Activated naive CD4-positive, alpha-beta T cell treated with anti-CD3 and anti-CD28 coated beads for 36 hours (primary cell): ENCODE data around the gene CAPN11. TPM values are rescaled to one million over a fixed set of nuclear protein-coding genes. Genes with fewer than 3 reads are reported as not detected.
A peak's percentile ranks its signal among the peaks of the same experiment; 100 is the strongest.

Experiments used
- CTCF ChIA-PET: fragments of 350-600 bp; sonication (Branson Sonifier 250); formaldehyde crosslinking; loops from one replicate; lab custom pipeline; 2021; ENCODE audit warnings: antibody characterized with exemption; lab: Charles Lee
- DNase-seq: peaks from one replicate; pipeline ENCODE4 v3.0.0-alpha.2; 2020
- H3K27ac Mint-ChIP-seq: one replicate; pipeline ENCODE4 v1.8.0; 2021; ENCODE audit warnings: mild to moderate bottlenecking, mixed read lengths
- H3K27me3 Mint-ChIP-seq: one replicate; pipeline ENCODE4 v1.8.0; 2021; ENCODE audit warnings: low read depth, mixed read lengths
- H3K36me3 Mint-ChIP-seq: one replicate; pipeline ENCODE4 v1.8.0; 2021; ENCODE audit warnings: low read depth, mixed read lengths
- H3K4me1 Mint-ChIP-seq: one replicate; pipeline ENCODE4 v1.8.0; 2021; ENCODE audit warnings: low read depth, mixed read lengths
- H3K4me3 Mint-ChIP-seq: one replicate; pipeline ENCODE4 v1.8.0; 2021; ENCODE audit warnings: mild to moderate bottlenecking, moderate library complexity, mixed read lengths
- H3K9me3 Mint-ChIP-seq: one replicate; pipeline ENCODE4 v1.8.0; 2021; ENCODE audit warnings: mixed read lengths
- intact Hi-C: fragments of 100-400 bp; cut with micrococcal nuclease; formaldehyde crosslinking; loops from one replicate; pipeline ENCODE4 v1.15.1; 2023
- total RNA-seq, 2 experiments: library from RNA; stranded (reverse); gene quantifications; one replicate each; pipeline ENCODE4 v1.2.3, GENCODE V29; 2021

Gene CAPN11
- total RNA-seq, 2 experiments from 2014 or later, result not detected

DNA sequence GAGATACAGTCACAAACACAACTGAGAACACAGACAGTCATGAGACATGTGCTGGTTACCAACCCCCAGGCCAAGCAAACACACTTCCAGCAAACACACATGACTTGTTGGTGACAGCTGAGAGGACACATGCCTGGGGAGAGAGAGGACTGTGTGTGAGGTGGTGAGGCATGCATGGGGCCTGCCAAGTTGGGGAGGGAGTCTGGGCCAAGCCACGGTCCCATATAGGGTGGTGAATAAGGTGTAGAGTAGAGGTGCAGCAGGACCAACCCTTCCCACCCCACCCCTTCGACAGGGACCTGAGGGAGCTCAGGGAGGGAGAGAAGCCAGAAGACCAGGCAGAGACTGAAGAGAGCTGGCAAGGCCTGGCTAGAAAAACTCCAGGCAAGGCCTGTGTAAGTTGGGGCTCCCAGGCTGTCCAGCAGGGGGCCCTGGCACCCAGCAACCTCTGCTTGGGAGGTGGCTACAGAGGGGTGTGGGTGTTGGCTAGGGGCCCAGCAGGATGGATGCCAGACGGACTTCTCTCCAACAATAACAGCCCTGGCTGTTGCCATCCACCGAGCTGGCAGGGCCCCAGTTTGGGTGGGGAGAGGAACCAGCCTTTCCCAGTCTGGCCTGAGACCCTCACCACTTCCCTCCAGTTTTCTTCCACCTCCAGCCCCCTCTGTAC lies 62.8 kb downstream of the CAPN11 start:
- peak; percentile 86 for DNase-seq
- Mint-ChIP-seq H3K27me3 (peaks cover 2% of the 10 kb centered on the region), H3K4me1 (peaks cover 49% of the 10 kb centered on the region), H3K9me3 (no peaks in the 10 kb centered on the region), H3K4me3 (no peak overlapping the region), H3K36me3 (peaks cover 5% of the 10 kb centered on the region), H3K27ac (peak overlapping the region; percentile 21)
- CTCF ChIA-PET, result interaction anchor here (1.0 to 5.9 kb wide), 6 partner anchors 9 to 94 kb away, joined by 3 to 77 read pairs (median 4); partner anchors contain the start of genes MRPL14 and TMEM63B
- intact Hi-C loops, result loop anchor here (1.0 to 5.0 kb wide), 6 partner anchors 16 to 117 kb away; partner anchors contain the start of genes AARS2, NFKBIE and SLC35B2

DNA sequence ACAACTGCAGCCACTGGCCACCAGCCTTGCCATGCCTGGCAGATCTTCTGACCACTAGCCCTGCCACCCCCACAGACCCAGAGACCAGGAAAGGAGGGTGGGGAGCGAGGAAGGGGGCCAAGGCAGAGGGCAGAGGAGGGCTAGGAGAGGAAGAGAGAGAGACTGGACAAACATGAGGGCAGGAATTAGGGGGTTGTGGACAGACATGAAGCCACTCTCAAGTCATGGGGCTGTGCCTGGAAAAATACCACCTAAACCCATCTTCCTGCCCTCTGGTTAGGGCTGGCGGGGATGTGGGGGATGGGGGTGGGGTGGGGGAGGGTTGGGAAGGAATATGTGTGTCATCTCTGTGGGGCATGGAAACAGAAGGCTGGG lies 63.3 kb downstream of the CAPN11 start:
- no peak for DNase-seq
- intact Hi-C loops, result loop anchor here (1.0 to 5.0 kb wide), 7 partner anchors 15 to 165 kb away; partner anchors contain the start of genes AARS2, CDC5L, NFKBIE and SLC35B2
- no peak overlapping the region for H3K27ac Mint-ChIP-seq
- no peak overlapping the region for H3K4me3 Mint-ChIP-seq
- H3K9me3 Mint-ChIP-seq, result no peaks in the 10 kb centered on the region
- H3K27me3 Mint-ChIP-seq, result peaks cover 2% of the 10 kb centered on the region
- CTCF ChIA-PET, result interaction anchor here (1.0 to 5.9 kb wide), 6 partner anchors 10 to 94 kb away, joined by 3 to 77 read pairs (median 4); partner anchors contain the start of genes MRPL14 and TMEM63B
- peaks cover 53% of the 10 kb centered on the region for H3K4me1 Mint-ChIP-seq
- peaks cover 7% of the 10 kb centered on the region for H3K36me3 Mint-ChIP-seq

DNA sequence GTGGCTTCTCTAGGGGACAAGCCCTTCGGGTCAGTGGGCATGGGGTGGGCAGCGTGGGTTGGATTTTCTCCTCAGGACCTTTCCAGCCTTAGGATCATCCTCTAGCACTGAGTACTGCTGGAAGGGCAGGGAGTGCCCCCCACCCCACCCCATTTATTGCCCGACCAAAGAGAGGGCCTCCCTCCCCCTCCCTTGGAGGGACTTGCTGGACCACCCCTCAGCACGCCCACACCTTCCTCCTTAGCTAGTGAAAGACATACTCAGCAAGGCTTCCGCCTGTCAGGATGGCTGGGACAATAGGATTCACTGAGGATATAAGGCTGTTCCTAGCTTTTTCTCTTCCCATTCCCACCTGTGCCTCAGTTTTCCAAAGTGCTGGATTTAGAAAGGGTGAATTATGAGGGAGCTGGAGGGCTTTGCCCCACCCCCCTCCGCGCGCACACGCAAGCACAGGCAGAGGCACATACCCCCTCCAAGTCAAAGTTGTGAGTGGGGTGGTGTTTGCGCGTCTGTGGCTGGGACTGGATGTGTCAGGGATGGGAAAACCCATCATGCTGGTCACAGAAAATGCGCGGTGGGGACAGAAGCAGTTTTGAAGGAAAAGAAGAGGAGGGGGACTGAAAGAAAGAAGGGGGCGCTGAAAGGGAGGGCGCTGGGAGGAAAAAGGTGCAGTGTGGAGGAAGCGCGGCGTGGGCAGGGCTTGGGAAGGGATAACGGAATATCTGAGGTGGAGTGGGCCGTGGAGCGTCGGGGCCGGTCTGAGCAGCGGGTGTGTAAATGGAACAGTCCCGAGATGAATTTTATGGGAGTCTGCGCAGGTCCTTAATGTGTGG lies 64.1 kb downstream of the CAPN11 start:
- H3K9me3 Mint-ChIP-seq, result no peaks in the 10 kb centered on the region
- H3K4me3 Mint-ChIP-seq, result peak overlapping the region; percentile 85
- H3K27me3 Mint-ChIP-seq, result peaks cover 2% of the 10 kb centered on the region
- CTCF ChIA-PET, result interaction anchor here (0.6 to 5.9 kb wide), 6 partner anchors 13 to 91 kb away, joined by 3 to 77 read pairs (median 4); no protein-coding TSS in a partner anchor
- peaks cover 53% of the 10 kb centered on the region for H3K4me1 Mint-ChIP-seq
- peak; percentile 31 for DNase-seq
- intact Hi-C loops, result loop anchor here (1.0 to 5.0 kb wide), 5 partner anchors 25 to 164 kb away; partner anchors contain the start of genes AARS2, CDC5L and HSP90AB1
- H3K27ac Mint-ChIP-seq, result no peak overlapping the region
- H3K36me3 Mint-ChIP-seq, result peaks cover 9% of the 10 kb centered on the region

DNA sequence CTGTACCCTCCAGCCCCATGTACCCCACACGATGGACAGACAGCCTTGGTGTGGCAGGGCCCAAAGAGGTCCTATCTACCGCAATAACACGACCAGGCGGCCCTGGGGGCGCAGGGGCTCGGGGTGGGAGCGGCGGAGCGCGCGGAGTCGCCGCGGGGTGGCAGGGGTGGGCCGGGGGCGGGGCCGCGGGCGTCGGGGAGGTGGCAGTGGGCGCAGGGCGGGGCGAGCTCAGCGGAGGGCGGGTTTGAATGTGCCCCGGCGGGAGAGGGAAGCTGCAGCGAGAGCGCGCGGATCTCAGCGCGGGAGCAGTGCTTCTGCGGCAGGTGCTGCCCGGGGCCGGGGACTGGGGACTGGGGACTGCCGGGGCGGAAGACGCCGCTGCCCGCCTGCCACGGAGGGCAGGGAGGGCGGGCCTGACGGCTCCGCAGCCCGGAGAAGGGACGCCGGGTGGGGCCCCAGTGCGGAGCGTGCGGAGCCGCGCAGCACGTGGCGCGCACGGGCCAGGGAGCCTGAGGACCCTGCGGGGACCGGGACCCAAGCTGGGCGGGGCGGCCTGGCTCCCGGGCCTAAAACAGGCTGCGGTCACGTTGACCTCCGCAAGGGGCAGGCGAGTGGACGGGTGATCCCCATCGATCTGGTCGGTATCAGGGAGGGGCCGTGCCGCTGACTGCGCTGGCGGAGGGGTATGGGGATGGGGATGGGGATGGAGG lies 64.9 kb downstream of the CAPN11 start, which contains the start of gene SLC29A1:
TSS of gene SLC29A1 (plus strand) at position 277 of the 710 bp plus-strand sequence. CDS start 3,719 bp downstream, outside the sequence.
- CTCF ChIA-PET, result interaction anchor here (0.6 to 5.9 kb wide), 10 partner anchors 12 to 116 kb away, joined by 3 to 77 read pairs (median 4); partner anchors contain the start of genes AARS2 and SLC35B2

GRCh38 chr6:44224029-44224964 lies 65.7 kb downstream of the CAPN11 start:
- H3K4me3 Mint-ChIP-seq, result peak overlapping the region; percentile 85
- peaks cover 46% of the 10 kb centered on the region for H3K4me1 Mint-ChIP-seq
- intact Hi-C loops, result loop anchor here (5.0 kb wide), 2 partner anchors 52 to 88 kb away; partner anchors contain the start of gene AARS2
- no peaks in the 10 kb centered on the region for H3K9me3 Mint-ChIP-seq
- DNase-seq, result peak; percentile 50
- H3K36me3 Mint-ChIP-seq, result peaks cover 19% of the 10 kb centered on the region
- CTCF ChIA-PET, result interaction anchor here (0.5 to 5.9 kb wide), 14 partner anchors 9 to 115 kb away, joined by 3 to 77 read pairs (median 4); partner anchors contain the start of genes AARS2 and SLC35B2
- peak overlapping the region; percentile 31 for H3K27ac Mint-ChIP-seq
- no peaks in the 10 kb centered on the region for H3K27me3 Mint-ChIP-seq

More for the DNA sequence above, 64.9 kb downstream of the CAPN11 start, which contains the start of gene SLC29A1:
- Mint-ChIP-seq H3K9me3 (no peaks in the 10 kb centered on the region), H3K27ac (peak within 1 kb of the TSS; percentile 31), H3K36me3 (peaks cover 14% of the 10 kb centered on the region), H3K4me1 (peaks cover 51% of the 10 kb centered on the region), H3K27me3 (peaks cover 2% of the 10 kb centered on the region), H3K4me3 (peak within 1 kb of the TSS; percentile 85)
- intact Hi-C loops, result loop anchor here (1.0 to 5.0 kb wide), 5 partner anchors 24 to 163 kb away; partner anchors contain the start of genes AARS2, CDC5L and HSP90AB1
- DNase-seq, result peak; percentile 87

- Mint-ChIP-seq H3K36me3 (peaks cover 24% of the 10 kb centered on the region), H3K9me3 (no peaks in the 10 kb centered on the region), H3K27ac (no peak overlapping the region), H3K27me3 (no peaks in the 10 kb centered on the region), H3K4me1 (peaks cover 44% of the 10 kb centered on the region), H3K4me3 (peak overlapping the region; percentile 85)
- CTCF ChIA-PET, result interaction anchor here (0.5 to 5.9 kb wide), 10 partner anchors 9 to 114 kb away, joined by 3 to 77 read pairs (median 5); partner anchors contain the start of gene SLC35B2
- intact Hi-C loops, result loop anchor here (5.0 kb wide), 2 partner anchors 53 to 87 kb away; partner anchors contain the start of gene AARS2
- DNase-seq, result no peak
Observed at GRCh38 chr6:44224965-44225305, 66.3 kb downstream of the CAPN11 start.

DNA sequence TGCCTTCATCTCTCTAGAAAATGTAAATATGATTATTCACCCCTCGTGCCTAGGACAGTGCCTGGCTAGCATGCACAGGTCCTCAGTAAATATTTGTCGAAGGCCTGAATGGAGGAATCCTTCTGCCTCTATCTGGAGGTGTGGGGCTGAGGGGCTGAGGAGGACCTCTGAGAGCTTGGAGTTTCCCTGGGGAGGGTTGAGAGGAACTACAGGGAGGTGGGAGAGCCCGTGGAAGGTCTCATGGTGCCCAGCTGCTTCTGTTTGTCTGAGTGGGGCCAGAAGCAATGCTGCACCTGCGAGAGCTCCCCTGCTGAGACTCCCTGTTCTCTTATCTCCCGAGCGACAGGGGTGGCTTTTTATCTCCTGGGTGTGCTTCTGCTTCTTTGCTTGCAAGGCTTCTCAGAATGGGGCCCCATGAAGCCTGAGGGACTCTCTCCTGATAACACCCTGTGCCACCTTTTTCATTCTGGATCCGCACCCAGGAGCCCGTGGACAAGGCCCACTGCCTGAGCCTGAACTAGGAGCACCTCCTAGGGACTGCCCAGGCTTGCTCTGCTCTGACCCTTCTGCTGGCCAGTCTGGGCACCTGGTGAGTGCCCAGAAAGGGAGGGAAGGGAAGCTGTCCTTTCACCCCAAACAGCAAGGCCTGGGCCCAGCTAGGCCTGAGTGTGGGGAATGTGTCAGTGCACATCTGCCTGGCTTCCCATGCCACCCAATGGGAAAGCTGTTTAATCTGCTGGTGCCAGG lies 67.1 kb downstream of the CAPN11 start:
- CTCF ChIA-PET, result interaction anchor here (1.7 to 5.9 kb wide), 3 partner anchors 10 to 53 kb away, joined by 9 to 77 read pairs (median 10); no protein-coding TSS in a partner anchor
- intact Hi-C loops, result no loop called here
- H3K27me3 Mint-ChIP-seq, result no peaks in the 10 kb centered on the region
- H3K36me3 Mint-ChIP-seq, result peaks cover 28% of the 10 kb centered on the region
- no peaks in the 10 kb centered on the region for H3K9me3 Mint-ChIP-seq
- DNase-seq, result no peak
- H3K27ac Mint-ChIP-seq, result no peak overlapping the region
- peak overlapping the region; percentile 39 for H3K4me3 Mint-ChIP-seq
- peaks cover 41% of the 10 kb centered on the region for H3K4me1 Mint-ChIP-seq

GRCh38 chr6:44226368-44227147 lies 67.9 kb downstream of the CAPN11 start:
- H3K4me3 Mint-ChIP-seq, result no peak overlapping the region
- CTCF ChIA-PET, result interaction anchor here (1.6 to 5.9 kb wide), 4 partner anchors 9 to 54 kb away, joined by 5 to 77 read pairs (median 8); no protein-coding TSS in a partner anchor

DNA sequence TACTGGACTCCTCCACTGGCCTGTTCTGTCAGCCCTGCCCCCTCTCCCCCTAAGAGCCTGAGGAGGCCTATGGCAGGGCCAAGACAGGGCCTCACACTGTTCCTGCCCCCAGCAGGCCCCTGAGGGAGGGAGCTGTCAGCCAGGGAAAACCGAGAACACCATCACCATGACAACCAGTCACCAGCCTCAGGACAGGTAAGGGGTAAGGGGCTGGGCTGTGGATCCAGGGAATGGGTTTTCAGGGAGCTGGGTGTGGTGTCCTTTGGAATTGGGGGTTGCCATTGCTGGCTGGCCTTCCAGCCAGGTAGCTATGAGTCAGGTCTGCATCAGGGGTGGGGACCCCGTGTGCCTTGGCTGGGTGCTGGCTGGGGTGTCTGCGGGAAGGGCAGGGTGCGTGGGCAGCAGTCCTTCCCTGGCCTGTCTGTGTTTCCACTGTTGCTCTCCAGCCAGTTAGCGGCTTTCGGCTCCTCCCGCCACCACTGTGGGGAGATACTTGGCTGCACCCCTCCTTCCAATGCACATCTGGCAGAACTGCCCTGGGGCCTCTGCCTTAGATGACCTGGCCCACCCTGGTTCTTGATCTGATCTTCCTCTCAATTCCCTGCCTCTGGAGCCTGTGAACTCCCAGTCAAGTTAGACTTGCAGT lies 68.7 kb downstream of the CAPN11 start:
- Mint-ChIP-seq H3K27ac (no peak overlapping the region), H3K27me3 (no peaks in the 10 kb centered on the region), H3K4me3 (no peak overlapping the region), H3K36me3 (peaks cover 37% of the 10 kb centered on the region), H3K9me3 (no peaks in the 10 kb centered on the region), H3K4me1 (peaks cover 32% of the 10 kb centered on the region)
- DNase-seq, result no peak
- intact Hi-C loops, result no loop called here
- CTCF ChIA-PET, result interaction anchor here (1.1 to 1.9 kb wide), 4 partner anchors 10 to 55 kb away, joined by 4 to 8 read pairs (median 6); no protein-coding TSS in a partner anchor

More at GRCh38 chr6:44226368-44227147, 67.9 kb downstream of the CAPN11 start:
- H3K27me3 Mint-ChIP-seq, result no peaks in the 10 kb centered on the region
- no peaks in the 10 kb centered on the region for H3K9me3 Mint-ChIP-seq
- H3K36me3 Mint-ChIP-seq, result peaks cover 35% of the 10 kb centered on the region
- peaks cover 38% of the 10 kb centered on the region for H3K4me1 Mint-ChIP-seq
- H3K27ac Mint-ChIP-seq, result no peak overlapping the region
- no peak for DNase-seq
- intact Hi-C loops, result no loop called here
